HG02678 (cell line): Measurements from ENCODE around the gene OSBPL8.

Experiments
- ATAC-seq: cut with Tn5 transposase; IDR thresholded peaks from one replicate; pipeline ENCODE4 v1.9.1; 2021; ENCODE audit warnings: mild to moderate bottlenecking, moderate library complexity; ENCODE audit not compliant: unreplicated experiment

Gene OSBPL8

DNA sequence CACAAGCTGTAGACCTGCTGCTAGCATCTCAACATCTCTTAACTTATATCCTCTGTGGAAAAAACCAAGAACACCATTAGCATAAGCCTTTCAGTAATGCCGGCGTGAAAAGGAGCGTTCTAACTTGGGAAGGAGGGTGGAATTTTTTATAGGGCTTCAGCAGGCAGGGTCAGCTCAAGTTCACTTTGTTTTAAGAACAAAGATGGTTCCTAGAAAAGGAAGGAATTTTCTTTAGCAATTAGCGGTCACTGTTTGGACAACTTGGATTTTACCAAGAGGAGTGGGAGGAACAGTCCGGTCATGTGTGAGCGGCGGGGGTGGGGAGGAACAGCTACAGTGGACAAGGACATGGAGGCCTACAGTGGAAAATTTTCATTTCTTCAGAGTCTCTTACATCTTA lies 247.3 kb downstream of the OSBPL8 start:
- ATAC-seq: no peak

GRCh38 chr12:76311796-76312195 lies 247.8 kb downstream of the OSBPL8 start:
- no peak for ATAC-seq

DNA sequence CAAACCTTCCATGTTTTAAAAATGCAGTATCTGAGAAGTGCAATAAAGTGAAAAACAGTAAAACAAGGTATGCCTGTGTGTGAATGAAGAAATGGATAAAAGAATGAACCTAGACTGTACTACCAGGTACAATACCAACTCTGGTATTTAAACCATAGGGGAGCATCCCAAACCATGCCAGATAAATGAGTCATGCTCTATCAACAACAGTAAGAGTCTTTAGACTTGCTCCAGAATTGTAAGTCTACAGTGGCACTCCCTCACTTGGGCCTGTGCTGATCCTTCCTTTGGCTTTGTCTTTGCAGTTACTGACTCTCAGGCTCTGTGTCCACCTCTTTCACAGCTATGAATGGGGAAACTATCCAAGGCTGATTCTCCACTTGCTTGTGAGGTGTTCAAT lies 249.5 kb downstream of the OSBPL8 start:
- ATAC-seq: no peak

- ATAC-seq: no peak
Measured at GRCh38 chr12:76308866-76309265, 250.7 kb downstream of the OSBPL8 start.

DNA sequence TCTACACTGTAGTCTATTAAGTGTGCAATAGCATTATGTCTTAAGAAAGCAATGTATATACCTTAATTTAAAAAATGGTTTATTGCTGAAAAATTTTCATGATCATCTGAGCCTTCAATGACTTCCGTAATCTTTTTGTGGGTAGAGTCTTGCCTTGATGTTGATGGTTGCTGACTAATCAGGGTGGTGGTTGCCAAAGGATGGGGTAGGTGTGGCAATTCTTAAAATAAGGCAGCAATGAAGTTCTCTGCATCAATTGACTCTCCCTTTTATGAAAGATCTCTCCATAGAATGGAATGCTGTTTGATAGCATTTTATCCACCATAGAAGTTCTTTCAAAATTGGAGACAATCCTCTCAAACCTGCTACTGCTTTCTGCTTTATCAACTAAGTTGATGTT lies 252.5 kb downstream of the OSBPL8 start:
- ATAC-seq: no peak

DNA sequence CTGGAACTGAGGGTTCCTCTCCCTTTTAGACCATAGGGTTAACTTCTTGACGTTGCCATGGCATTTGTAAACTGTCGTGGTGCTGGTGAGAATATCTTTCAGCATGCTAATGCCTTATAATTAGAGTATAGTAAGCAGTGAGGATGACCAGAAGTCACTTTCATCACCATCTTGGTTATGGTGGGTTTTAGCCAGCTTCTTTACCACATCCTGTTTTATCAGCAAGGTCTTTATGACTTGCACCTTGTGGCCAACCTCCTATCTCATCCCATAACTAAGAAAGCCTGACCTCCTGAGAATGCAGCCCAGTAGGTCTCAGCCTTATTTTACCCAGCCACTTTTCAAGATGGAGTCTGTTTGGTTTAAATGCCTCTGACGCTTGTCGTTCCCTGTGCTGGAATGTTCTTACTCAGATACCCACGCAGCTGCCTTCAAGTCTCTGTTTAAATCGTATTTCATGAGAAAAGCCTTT lies 255.5 kb downstream of the OSBPL8 start:
- no peak for ATAC-seq

GRCh38 chr12:76303365-76303764 lies 256.2 kb downstream of the OSBPL8 start:
- ATAC-seq: no peak
